NK-92 treated with Interleukin-12 subunit alpha and Interleukin-12 subunit beta, amount 100 ng/mL, for 24 hours (cell line): ENCODE data around the gene IRF5.
"Not testable (repeated sequence)": the region's sequence is repeated elsewhere in the genome, so short reads cannot be mapped to it uniquely, and the experiment has no call there.

Experiments
- DNase-seq: peaks from one replicate; lab custom pipeline; 2025; lab: John Stamatoyannopoulos, UW

Gene IRF5

DNA sequence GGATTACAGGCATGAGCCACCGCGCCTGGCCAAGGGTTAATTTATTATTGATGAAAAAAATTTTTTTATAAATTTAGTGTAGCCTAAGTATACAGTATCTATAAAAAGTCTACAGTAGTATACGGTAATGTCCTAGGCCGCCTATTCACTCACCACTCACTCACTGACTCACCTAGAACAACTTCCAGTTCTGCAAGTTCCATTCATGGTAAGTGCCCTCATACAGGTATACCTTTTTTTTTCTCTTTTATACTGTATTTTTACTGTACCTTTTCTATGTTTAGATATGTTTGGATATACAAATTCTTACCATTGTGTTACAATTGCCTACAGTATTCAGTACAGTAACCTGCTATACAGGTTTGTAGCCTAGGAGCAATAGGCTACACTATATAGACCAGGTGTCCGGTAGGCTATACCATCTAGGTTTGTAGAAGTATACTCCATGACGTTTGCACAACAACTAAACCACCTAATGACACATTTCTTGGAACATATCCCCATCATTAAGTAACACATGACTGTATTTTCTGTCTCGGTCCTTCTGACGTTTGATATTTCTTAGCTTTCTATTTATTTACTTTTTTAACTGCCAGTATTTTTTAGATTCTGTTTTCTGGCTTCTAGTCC lies 23.4 kb downstream of the IRF5 start:
- DNase-seq, result no peak

DNA sequence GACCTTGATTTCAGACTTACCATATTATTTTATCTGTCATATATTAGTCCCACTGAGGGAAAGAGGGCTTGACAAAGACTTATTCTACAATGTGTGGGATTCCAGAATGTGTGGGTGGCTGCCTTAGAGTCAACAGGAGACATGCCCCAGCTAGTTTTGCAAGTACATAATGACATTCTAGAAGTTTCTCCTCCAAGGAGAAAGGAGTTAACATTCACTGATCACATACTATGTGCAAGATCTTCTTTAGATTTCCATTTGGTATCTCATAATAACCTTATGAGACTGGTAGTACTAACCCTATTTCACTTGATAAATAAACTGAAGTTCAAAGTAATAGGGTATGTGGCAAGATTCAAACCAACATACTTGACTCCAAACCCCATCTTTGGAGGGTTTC lies 25.2 kb downstream of the IRF5 start:
- no peak for DNase-seq

DNA sequence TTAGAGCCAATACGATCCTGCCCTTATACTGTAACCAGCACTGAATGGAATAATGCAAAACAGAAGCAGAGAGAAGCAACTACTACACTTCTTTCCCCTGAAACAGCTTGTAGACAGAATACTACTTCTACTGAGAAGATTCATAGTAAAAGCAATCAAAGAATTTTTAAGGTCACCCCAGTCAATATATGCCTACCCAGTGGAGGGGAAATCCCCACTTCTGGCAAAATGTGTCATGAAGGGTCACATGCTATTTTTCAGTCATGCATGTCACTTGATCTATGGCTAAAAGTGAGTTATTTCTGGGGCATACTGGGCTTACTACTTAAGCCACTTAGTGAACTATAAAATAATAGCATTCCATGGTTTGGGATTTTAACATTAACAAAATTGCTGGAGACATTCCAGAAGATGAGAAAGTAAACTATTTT lies 25.6 kb downstream of the IRF5 start:
- no peak for DNase-seq

DNA sequence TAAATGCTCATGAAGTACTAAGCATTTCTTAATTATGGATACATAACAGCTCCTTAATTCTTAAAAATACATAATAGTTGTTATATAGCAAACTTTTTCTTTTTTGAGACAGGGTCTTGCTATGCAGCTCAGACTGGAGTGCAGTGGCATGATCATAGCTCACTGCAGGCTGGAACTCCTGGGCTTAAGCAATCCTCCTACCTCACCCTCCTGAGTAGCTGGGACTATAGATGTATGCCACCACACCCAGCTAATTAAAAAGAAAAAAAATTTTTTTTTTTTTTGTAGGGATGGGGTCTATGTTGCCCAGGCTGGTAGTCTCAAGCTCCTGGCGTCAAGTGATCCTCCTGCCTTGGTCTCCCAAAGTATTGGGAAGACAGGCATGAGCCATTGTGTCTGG lies 30.9 kb downstream of the IRF5 start:
- DNase-seq, result no peak

DNA sequence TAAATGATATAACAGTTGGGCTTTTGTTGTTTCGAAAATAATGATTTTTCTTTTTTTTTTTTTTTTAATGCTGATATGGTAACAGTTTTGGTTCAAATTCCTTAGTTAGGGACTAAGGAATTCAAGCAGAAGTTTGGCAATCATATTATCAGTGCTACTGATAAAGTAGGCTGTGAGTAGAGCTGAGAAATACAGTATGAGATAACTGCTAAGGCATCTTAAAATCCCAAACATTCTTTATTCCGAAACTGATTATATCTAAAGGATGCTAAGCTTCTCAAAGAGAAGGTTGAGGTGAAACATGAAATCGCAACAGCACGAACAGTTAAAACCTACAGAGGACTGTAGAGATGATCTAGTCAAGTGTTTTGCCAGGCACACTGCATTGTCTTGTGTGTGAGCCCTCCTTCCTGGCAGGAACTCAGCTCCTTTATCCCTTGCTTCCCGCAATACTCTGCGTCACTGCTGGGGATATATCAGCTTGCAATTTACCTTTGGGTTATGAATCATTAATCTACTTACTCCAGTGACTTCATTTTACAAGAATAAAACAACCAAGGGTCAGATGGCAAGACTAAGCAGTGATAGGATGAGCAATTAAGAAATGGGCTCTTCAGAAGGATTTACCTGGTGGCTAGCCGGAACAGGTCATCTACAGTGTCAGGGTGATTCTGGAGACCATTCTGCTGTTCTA lies 36.7 kb downstream of the IRF5 start:
- DNase-seq, result no peak

DNA sequence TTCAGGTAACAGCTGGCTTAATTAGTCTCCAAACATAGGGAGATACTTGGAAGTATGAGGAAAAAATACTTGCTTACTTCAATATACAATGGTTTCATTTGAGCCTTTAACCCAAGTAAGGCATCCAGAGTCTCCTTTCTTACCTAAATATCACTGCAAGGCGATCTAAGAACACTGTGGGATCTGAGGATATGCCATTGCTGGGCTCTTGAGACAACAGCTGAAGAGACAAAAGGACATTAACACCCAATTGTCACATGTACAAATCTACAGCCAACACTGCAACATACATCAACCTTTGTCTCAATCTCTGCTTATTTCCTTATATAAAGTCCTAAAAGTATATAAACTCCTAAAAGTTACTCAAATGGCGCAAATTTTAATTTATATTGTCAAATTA lies 44.4 kb downstream of the IRF5 start:
- DNase-seq, result no peak

DNA sequence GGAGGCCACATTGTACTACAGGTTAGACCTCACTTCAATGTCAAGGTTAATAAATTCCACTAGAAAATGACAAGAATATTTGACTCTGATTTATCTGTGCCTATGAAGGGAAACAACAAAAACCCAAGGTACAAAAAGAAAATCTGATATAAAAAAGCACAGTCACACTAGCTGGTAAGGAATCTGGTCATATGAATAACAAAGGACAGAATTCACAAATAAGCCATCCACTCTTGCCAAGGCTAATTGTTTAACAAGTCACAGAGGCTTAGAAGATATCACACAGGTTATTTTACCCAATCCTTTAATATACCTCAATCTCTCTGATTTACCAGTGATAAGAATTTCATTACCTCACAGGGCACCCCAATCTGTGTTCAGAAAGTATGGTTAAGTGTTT lies 47.9 kb downstream of the IRF5 start:
- no peak for DNase-seq

DNA sequence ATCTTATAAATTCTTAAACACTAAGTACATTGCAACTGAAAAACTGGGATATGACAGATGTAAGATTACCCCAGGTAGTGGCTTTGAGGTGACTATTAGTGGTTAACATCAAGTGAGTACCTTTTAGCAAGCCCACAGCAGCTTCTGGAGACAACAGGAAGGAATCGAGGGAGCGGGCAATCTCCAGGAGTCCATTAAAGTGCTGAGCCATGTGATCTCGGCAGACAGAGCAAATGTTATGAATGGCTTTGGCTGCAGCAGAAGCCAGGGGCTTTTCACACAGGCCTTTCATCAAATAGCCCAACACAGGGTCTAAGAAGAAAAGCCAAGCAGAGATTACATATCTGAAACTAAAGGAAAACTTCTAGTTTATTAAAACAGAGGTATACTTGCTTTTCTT lies 48.9 kb downstream of the IRF5 start:
- no peak for DNase-seq

DNA sequence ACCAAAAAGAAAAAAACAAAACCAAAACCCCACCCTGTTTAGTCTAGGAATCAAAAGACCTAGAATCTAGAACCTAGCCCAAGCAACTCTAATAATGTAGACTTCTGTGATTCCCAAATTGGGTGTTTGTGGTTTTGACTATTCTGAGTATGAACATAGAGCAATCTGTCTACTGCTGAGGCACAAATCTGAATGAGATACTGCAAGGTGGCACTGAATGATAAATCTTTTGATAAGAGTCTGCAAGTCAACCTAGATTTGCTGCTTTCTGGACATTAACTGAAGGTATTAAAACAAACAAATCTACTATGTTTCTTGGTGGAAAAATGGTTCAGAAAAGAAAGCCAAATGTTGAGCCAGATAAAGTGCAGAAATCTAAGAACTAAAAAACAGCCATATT lies 50.6 kb downstream of the IRF5 start:
- DNase-seq, result no peak

DNA sequence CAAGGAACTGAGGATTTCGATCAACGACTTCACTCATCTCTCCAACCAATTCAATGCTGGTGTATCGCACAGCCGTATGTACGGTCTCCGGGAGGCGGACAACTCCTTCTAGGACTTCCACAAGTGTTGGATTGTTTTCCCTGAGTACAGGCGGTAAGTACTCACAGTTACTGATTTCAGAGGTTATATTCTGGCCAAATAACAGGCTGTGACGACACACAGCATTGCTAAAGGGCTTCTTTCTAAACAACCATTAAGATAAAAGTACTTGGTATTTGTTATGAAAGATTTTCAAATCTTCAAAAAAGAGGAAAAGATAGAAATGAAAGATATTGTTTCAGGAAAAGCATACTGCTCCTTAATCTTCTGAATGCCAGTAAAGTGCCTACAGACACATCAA lies 52.2 kb downstream of the IRF5 start:
- no peak for DNase-seq

DNA sequence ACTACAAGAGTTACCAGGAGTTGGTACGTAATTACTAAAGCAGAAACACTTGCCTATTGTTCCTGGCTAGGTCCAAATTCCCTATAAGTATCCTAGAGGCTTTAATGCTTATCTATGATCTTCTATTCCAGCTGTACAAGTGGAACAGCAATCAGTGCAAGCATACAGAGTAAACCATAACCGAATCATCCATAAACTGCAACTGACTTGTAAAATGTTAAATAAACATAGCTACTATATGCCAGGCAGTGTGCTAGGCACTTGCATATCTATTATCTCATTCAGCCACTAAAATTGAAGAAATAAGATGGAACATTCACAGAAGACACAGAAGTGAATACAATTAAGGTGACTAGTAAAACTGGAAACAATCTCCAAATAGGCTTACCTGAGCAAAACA lies 55.7 kb downstream of the IRF5 start:
- DNase-seq, result no peak

DNA sequence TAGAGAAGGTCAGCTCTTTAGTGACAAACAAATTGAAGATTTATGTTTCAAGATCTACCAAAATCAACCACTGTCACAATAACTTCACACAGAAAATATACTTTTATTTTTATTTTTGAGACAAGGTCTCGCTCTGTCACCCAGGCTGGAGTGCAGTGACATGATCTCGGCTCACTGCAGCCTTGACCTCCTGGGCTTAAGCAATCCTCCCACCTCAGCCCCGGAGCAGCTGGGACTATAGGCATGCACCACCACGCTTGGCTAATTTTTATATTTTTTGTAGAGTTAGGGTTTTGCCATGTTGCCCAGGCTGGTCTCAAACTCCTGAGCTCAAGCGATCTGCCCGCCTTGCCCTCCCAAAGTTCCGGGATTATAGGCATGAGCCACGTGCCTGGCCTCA lies 56.8 kb downstream of the IRF5 start:
- DNase-seq, result not testable (repeated sequence)

DNA sequence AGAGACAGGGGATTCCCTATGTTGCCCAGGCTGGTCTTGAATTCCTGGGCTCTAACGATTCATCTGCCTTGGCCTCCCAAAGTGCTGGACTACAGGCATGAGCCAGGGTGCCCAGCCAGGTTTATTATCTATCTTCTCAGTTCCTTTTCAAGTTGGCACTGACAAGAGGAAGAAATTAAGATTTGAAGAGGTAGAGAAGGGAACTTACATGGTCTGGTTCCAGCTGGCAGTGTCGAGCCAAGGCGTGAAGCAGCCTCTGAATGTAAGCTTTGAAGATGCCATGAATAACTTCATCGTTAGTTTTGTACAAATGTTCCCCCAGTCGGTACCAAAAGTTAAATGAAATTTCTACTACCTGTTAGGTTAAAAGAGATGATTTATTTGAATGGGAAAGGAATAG lies 59.5 kb downstream of the IRF5 start:
- DNase-seq, result no peak
